ENCODE data around the gene POU3F4. TPM values are rescaled to one million over a fixed set of nuclear protein-coding genes. Genes with fewer than 3 reads are reported as not detected.

Gene POU3F4
- total RNA-seq (ENCODE audit: low replicate concordance), result not detected in 2 replicates

- Mint-ChIP-seq H3K27me3 (ENCODE audit: insufficient read depth, low read depth) (peaks cover 6% of the 10 kb centered on the region), H3K4me1 (peaks cover 49% of the 10 kb centered on the region), H3K27ac (peak within 1 kb of the TSS; percentile 90), H3K9me3 (peaks cover 2% of the 10 kb centered on the region), H3K36me3 (no peaks in the 10 kb centered on the region), H3K4me3 (peak within 1 kb of the TSS; percentile 87)
- peaks cover 18% of the 10 kb centered on the region for H4K20me1 ChIP-seq (ENCODE audit: low read depth)
- no peaks in the 10 kb centered on the region for H3K4me1 ChIP-seq
- H3K27ac ChIP-seq, result no peak within 1 kb of the TSS
- peak; percentile 83 for DNase-seq (ENCODE audit: low spot score)
- H3K27me3 ChIP-seq, result peaks cover 92% of the 10 kb centered on the region
- no peaks in the 10 kb centered on the region for H3F3A ChIP-seq (ENCODE audit: low read depth)
- H2AFZ ChIP-seq (replicated peaks), result no peak within 1 kb of the TSS
- H3K4me3 ChIP-seq, result peak within 1 kb of the TSS; percentile 40
- H3K9ac ChIP-seq, result no peak within 1 kb of the TSS
- no peaks in the 10 kb centered on the region for H3K36me3 ChIP-seq
- no peaks in the 10 kb centered on the region for H3K9me3 ChIP-seq (ENCODE audit: low read depth)
- no peaks in the 10 kb centered on the region for H3K79me2 ChIP-seq (ENCODE audit: low read depth)
- H3K4me2 ChIP-seq, result peak within 1 kb of the TSS; percentile 73
- no peak for TF ChIP-seq EZH2phosphoT487 (IDR thresholded peaks at IDR 0.05)
- TF ChIP-seq CTCF (IDR thresholded peaks at IDR 0.05), result no peak
- TF ChIP-seq EZH2 (IDR thresholded peaks at IDR 0.05), result no peak
Measured at GRCh38 chrX:83508006-83508405, at the start of gene POU3F4. POU3F4 (plus strand) TSS chrX:83508290; CDS start chrX:83508325, 35 bp downstream.

- TF ChIP-seq EZH2 (IDR thresholded peaks at IDR 0.05) (no peak), EZH2phosphoT487 (IDR thresholded peaks at IDR 0.05) (no peak), CTCF (IDR thresholded peaks at IDR 0.05) (peak; percentile 57)
- H3K4me3 Mint-ChIP-seq, result no peak overlapping the region
- Histone ChIP-seq H3K36me3 (peaks cover 2% of the 10 kb centered on the region), H3K4me1 (no peaks in the 10 kb centered on the region), H3K9me3 (ENCODE audit: low read depth) (peaks cover 10% of the 10 kb centered on the region), H2AFZ (replicated peaks) (no peak overlapping the region), H3K27ac (no peak overlapping the region), H3K27me3 (no peaks in the 10 kb centered on the region), H3K79me2 (ENCODE audit: low read depth) (no peaks in the 10 kb centered on the region), H3K4me2 (no peak overlapping the region), H3K4me3 (no peak overlapping the region), H3K9ac (no peak overlapping the region), H3F3A (ENCODE audit: low read depth) (no peaks in the 10 kb centered on the region), H4K20me1 (ENCODE audit: low read depth) (no peaks in the 10 kb centered on the region)
- H3K9me3 Mint-ChIP-seq, result peaks cover 6% of the 10 kb centered on the region
- H3K27me3 Mint-ChIP-seq (ENCODE audit: insufficient read depth, low read depth), result no peaks in the 10 kb centered on the region
- no peak overlapping the region for H3K27ac Mint-ChIP-seq
- no peaks in the 10 kb centered on the region for H3K4me1 Mint-ChIP-seq
- peak; percentile 29 for DNase-seq (ENCODE audit: low spot score)
- H3K36me3 Mint-ChIP-seq, result no peaks in the 10 kb centered on the region
Measured at GRCh38 chrX:83469551-83469950, 38.5 kb upstream of the POU3F4 start.

GRCh38 chrX:83495898-83496297 is 12.2 kb upstream of the POU3F4 start:
- Histone ChIP-seq H3K4me1 (no peaks in the 10 kb centered on the region), H3K27me3 (peaks cover 11% of the 10 kb centered on the region), H3F3A (ENCODE audit: low read depth) (no peaks in the 10 kb centered on the region), H3K4me3 (no peak overlapping the region), H3K36me3 (no peaks in the 10 kb centered on the region), H3K9me3 (ENCODE audit: low read depth) (no peaks in the 10 kb centered on the region), H3K4me2 (no peak overlapping the region), H3K79me2 (ENCODE audit: low read depth) (no peaks in the 10 kb centered on the region), H4K20me1 (ENCODE audit: low read depth) (no peaks in the 10 kb centered on the region), H3K27ac (no peak overlapping the region), H3K9ac (no peak overlapping the region), H2AFZ (replicated peaks) (no peak overlapping the region)
- Mint-ChIP-seq H3K4me3 (no peak overlapping the region), H3K27ac (no peak overlapping the region), H3K9me3 (no peaks in the 10 kb centered on the region), H3K27me3 (ENCODE audit: insufficient read depth, low read depth) (no peaks in the 10 kb centered on the region), H3K36me3 (no peaks in the 10 kb centered on the region), H3K4me1 (peaks cover 18% of the 10 kb centered on the region)
- no peak for DNase-seq (ENCODE audit: low spot score)
- TF ChIP-seq CTCF (IDR thresholded peaks at IDR 0.05), result no peak
- TF ChIP-seq EZH2 (IDR thresholded peaks at IDR 0.05), result no peak
- no peak for TF ChIP-seq EZH2phosphoT487 (IDR thresholded peaks at IDR 0.05)
